GM19351 (cell line): ENCODE data around the gene ASGR1.
"Not testable (repeated sequence)": the region's sequence is repeated elsewhere in the genome, so short reads cannot be mapped to it uniquely, and the experiment has no call there.

Experiments
- ATAC-seq: cut with Tn5 transposase; IDR thresholded peaks from one replicate; pipeline ENCODE4 v1.9.1; 2021; ENCODE audit warnings: mild to moderate bottlenecking, moderate library complexity; ENCODE audit not compliant: unreplicated experiment

The ASGR1 gene

DNA sequence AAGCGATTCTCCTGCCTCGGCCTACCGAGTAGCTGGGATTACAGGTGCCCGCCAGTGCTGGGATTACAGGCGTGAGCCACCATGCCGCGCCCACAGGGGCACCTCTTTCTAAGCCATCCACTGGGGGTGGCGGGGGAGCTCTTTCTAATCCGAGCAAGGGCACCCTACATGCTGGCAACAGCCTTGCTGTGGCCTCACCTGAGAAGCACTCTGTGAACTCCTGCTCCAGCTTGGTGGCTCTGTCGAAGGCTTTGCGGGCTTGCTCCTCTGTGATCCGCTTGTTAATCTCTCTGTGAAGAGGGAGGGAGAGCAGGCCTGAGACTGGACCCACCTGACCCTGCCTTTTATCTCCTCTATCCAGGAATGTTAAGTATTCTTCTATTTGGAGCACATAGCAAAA, 11.9 kb upstream of the ASGR1 start:
- ATAC-seq, result no peak

DNA sequence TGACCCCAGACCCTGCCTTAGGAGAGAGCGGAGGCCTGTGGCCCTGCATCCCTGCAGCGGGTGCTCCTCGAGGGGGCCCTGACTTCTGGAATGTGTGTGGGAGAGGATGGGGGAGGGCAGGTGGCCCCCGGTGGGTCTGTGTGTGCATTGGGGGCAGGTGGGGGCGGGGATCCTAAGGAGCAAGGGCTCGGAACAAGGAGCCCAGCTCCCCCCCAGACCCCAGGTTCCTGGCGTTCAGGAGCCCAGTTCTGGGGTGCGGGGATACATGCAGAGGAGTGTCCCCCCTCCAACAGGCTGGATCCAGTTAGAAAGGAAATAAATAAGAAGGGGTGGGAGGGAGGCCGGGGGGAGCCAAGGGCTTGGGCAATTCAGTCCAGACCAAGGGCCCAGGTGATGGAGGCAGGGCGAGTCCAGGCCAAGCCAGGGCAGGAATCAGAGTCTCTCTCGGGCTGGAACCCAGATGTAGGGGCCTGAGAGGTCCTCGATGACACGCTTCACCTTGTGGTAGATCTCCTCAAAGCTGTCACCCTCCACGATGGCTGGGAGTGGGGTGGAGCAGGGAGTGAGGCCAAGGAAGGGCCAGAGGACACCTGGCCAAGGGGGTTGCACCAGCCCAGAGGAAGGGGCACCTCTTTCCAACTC, 11.2 kb upstream of the ASGR1 start:
- no peak for ATAC-seq

GRCh38 chr17:7186241-7186640, 7.1 kb upstream of the ASGR1 start:
- ATAC-seq, result no peak

- ATAC-seq, result no peak
Measured at GRCh38 chr17:7184647-7185046, 5.5 kb upstream of the ASGR1 start.

DNA sequence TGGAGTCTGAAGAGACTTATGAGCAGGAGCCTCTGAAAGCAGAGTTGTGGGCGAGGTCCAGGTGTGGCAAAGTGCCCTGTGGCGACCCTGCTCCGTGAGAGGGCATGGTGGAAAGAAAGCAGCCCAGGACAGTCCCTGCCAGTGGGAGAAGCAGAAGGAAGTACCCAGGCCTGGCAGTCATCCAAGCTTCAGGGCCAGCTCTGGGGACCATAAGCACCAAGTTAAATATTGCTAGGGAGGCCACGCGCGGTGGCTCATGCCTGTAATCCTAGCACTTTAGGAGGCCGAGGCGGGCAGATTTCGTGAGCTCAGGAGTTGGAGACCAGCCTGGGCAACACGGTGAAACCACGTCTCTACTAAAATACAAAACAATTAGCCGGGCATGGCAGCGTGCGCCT, 4.9 kb upstream of the ASGR1 start:
- no peak for ATAC-seq

GRCh38 chr17:7183433-7184090, 4.4 kb upstream of the ASGR1 start:
- ATAC-seq, result no peak

DNA sequence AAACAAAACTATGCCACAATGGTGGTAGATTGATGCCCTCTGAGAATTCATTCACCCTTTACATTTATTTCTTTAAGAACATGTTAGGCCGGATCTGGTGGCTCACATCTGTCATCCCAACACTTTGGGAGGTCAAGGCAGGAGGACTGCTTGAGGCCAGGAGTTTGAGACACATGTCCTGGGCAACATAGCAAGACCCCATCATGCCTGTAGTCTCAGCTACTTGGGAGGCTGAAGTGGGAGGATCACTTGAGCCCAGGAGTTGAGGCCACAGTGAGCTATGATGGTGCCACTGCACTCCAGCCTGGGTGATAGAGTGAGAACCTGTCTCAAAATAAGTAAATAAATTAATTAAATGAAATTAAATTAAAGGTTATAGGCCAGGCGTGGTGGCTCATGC, 2.9 kb upstream of the ASGR1 start:
- not testable (repeated sequence) for ATAC-seq

DNA sequence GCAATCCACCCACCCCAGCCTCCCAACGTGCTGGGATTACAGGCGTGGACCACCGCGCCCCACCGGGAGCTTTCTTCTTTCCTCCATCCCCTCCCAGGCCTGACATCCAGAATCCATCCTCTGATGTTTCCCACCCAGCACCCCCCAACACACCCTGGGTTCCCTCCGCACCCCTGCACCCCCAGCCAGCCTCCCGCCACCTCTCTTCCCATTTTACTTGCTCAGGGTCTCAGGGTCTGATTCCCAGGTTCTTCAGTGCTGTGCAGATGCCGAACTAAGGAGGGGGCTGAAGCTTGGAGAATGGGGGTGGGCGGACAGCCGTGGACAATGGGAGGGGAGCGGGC, 225 bp downstream of the ASGR1 start:
- ATAC-seq, result no peak

DNA sequence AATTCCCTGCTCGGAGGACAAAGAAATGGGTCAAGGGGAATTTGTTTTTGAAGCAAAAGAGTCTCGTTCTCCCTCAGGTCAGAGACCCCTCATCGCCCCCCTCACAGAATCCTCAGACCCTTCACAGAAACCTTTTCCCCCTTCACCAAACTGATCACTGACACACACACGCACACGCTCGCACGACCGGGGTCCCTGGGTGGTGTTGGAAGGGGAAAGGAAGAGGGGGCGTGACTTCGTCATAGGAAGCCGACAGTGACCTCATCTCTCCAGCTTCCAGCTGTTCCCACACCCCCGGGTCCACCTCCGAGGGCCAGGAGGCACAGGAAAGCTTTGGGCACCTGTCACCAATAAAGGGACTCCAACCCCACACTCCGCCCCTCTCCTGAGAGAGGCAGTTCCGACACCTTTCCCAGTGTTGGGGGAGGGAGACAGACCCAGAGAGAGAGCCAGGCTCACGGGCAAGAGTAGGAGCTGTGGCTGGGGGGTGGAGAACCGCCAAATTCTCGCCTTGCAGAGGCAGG, 1.2 kb downstream of the ASGR1 start:
- ATAC-seq, result no peak

DNA sequence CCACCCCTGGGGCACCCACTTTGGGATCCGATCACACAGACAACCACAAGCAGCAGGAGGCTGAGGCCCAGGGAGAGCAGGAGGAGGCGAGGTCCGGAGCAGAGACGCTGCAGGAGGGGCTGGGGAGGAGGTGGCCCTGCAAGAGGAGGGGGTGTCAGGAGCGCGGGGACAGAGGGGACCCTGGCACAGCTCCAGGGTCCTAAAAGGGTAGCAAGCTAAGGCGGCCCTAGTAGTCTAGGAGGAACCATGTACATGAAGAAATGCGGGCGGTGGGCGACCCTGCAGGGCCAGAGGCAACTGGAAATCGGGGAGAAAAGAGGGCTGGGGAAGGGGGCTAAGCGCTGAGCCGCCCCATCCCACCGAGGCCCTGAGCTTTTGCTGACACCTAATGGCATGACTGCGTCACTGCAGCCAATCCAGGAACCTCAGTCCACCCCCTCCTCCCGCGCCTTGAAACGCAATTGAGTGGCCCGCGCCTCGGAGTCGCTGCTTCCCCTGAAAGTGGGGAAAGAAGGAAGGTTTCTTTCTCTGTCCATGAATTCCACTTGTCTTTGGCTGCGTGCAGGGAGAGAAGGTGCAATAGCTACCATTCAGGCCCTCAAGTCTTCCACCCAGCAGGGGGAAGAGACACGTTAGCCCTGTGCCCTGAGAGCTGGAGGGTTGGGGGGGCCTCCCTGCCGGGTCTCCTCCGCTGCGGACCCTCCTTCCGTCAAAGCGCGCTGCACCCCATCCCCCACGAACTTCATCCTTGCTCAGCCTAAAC, 1.8 kb downstream of the ASGR1 start:
- no peak for ATAC-seq

GRCh38 chr17:7176841-7177190, 2.4 kb downstream of the ASGR1 start:
- ATAC-seq, result no peak

DNA sequence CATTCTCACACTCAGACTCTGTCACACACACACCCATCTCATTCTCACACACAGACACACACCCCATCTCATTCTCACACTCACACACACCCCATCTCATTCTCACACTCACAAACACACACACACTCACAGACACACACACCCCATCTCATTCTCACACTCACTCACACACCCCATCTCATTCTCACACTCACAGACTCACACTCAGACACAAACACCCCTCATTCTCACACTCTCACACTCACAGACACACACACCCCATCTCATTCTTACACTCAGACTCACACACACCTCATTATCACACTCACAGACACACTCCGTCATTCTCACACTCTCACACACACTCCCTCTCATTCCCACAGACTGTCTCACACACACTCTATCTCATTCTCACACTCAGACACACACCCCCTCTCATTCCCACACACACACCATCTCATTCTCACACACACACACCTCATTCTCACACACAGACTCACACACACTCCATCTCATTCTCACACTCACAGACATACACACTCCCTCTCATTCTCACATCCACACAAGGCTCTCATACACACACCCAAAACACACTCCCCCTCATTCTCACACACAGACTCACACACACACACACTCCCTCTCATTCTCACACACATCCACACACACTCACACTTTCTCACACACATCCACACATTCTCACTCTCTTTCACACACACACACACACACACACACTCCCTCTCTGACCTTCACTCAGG, 2.9 kb downstream of the ASGR1 start:
- no peak for ATAC-seq

DNA sequence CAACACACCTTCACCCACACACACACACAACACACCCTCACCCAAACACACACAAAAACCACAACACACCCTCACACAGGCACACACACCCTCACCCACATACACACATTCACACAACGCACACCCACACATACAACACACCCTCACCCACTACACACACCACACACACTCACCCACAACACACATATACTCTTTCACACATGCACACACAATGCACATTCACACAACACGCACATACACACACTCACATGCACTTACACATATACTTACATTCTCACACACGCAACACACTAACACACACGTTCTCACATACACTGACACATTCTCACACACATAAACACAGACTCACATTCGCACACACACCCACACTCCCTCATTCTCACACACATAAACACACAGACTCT, 3.8 kb downstream of the ASGR1 start:
- no peak for ATAC-seq

DNA sequence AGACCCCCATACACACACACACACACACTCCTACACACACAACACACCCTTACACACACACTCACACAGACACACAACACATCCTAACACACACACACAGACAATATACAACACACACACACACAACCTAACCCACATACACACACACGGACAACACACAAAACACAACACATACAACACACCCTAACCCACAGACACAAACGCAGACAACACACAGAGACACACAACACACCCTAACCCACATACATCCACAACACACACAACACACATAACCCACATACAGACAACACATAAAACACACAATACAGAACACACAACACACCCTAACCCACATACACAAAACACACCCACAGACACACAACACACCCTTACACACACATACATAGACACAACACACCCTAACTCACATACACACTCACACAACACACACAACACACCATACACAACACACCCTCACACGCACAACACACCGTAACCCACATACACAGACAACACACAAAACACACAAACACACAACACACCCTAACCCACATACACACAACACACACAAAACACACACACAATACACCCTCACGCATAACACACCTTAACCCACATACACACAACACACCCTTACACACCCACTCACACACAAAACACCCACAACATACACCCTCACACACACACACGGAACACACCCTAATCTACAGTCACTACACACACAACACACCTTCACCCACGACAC, 4.4 kb downstream of the ASGR1 start:
- no peak for ATAC-seq

DNA sequence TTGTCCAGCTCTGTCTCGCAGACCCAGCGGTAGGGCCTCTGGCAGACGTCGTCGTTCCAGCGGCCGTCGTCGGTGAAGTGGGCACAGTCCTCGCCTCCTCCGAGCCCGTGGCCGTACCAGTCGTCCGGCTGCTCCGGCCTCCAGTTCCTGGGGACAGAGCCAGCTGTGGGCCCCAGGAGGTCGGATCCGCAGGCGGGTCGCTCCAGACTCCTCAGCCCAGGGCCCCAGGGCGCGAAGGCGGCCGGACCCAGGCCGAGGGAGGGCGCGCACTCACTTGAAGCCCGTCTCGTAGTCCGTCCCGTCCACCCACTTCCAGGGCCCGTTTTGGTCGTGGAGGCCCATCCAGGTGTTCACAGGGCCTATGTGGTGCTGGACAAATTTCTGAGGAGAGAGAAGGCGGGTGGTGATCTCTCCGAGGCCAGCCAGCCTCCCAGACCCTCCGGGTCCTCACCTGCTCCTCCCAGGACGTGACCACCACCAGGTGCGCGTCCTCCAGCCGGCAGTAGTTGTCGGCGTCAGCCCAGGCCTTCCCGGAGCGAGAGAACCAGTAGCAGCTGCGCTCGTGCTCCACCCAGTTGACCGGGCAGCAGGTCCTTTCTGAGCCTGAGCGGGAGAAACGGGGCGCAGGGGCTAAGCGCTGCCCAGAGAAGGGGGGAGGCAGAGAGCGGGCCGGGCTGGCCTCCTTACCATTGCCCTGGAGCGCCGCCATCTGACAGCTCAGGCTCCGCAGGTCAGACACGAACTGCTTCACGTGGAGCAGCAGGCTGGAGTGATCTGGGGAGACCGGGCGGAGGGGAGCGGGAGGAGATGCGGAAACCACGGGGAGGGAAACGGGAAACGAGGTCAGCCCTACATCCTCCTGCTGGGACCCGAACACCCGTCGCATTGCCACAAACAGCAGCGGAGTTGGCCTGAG, 5.2 kb downstream of the ASGR1 start:
- no peak for ATAC-seq

- ATAC-seq, result not testable (repeated sequence)
Measured at GRCh38 chr17:7172522-7173191, 6.5 kb downstream of the ASGR1 start.

DNA sequence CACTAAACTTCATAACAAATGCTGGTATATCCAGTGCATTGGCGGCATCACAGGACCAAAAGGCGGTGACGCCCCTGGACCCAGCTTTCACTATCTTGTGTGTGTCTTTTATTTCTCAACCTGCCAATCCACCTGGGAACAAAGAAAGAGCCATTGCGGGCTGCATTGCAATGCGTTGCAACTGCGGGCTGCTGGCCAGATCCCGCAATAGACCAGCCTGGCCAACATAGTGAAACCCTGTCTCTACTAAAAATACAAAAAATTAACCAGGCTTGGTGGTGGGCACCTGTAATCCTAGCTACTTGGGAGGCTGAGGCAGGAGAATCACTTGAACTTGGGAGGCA, 9.6 kb downstream of the ASGR1 start:
- not testable (repeated sequence) for ATAC-seq

- not testable (repeated sequence) for ATAC-seq
Measured at GRCh38 chr17:7168841-7169564, 10.2 kb downstream of the ASGR1 start.

- ATAC-seq, result no peak
Measured at GRCh38 chr17:7167832-7168231, 11.3 kb downstream of the ASGR1 start.
